H1 (cell line): ENCODE data around the gene ENTPD5. TPM values are rescaled to one million over a fixed set of nuclear protein-coding genes. Genes with fewer than 3 reads are reported as not detected.

Source experiments
- MAFK ChIP-seq: IDR thresholded peaks from 2 replicates; pipeline ENCODE4 v1.6.1; 2012; ENCODE audit warnings: low read depth, mild to moderate bottlenecking, improper control_type of control experiment, low read length
- TAF7 ChIP-seq: optimal IDR thresholded peaks from 2 replicates; pipeline ENCODE3; 2011; ENCODE audit warnings: low read depth, mild to moderate bottlenecking, inconsistent platforms, low read length, moderate library complexity, borderline replicate concordance
- polyA plus RNA-seq, 7 experiments: library from polyadenylated mRNA; depleted of rRNA in 3 of 7; stranded (reverse) in 5 of 7; unstranded in 2 of 7; fragments of >200 nt in 5 of 7; fragments of 200-250 nt in 2 of 7; gene quantifications; 1 replicate in 5 of 7; 2 replicates in 1 of 7; 4 replicates in 1 of 7; pipeline versions ENCODE4 v1.2.1 to v1.2.3, GENCODE V29; 2011 to 2013; ENCODE audit warnings: missing spikeins in 2 of 7, mixed read lengths in 2 of 7
- total RNA-seq: library from RNA; stranded (reverse); fragmentation: NEBNext Ultra II Directional; extraction: Animal tissue kit (Norgen Biotek cat#: 25700); gene quantifications from 2 replicates; pipeline ENCODE4 v1.2.1, GENCODE V29; 2021

Gene ENTPD5
- total and polyA plus RNA-seq, 2 of the 8 experiments (the other 6 are each of a cell fraction or from before 2014, with no cell fraction given), result 5.0 to 6.5 TPM

GRCh38 chr14:73945159-73945670 lies 73.9 kb downstream of the ENTPD5 start (continued):
- TF ChIP-seq MAFK, result no peak
- no peak for TF ChIP-seq TAF7
